NCI-H774 (cell line): ENCODE results near the gene SLC44A5.
A peak's percentile ranks its signal among the peaks of the same experiment; 100 is the strongest.
"Not testable (repeated sequence)": the region's sequence is repeated elsewhere in the genome, so short reads cannot be mapped to it uniquely, and the experiment has no call there.

Source experiments
- DNase-seq: peaks from one replicate; lab custom pipeline; 2025; lab: John Stamatoyannopoulos, UW

Gene SLC44A5

GRCh38 chr1:75366595-75366994 is 244.3 kb downstream of the SLC44A5 start:
- no peak for DNase-seq

- no peak for DNase-seq
Measured at GRCh38 chr1:75361260-75361659, 249.7 kb downstream of the SLC44A5 start.

GRCh38 chr1:75354267-75354666 is 256.6 kb downstream of the SLC44A5 start:
- DNase-seq = not testable (repeated sequence)

GRCh38 chr1:75353051-75353450 is 257.9 kb downstream of the SLC44A5 start:
- DNase-seq = no peak

GRCh38 chr1:75345538-75346292 is 265.2 kb downstream of the SLC44A5 start:
- no peak for DNase-seq

- DNase-seq = peak; percentile 76
Measured at GRCh38 chr1:75342786-75343185, 268.1 kb downstream of the SLC44A5 start.

GRCh38 chr1:75341537-75341936 is 269.4 kb downstream of the SLC44A5 start:
- DNase-seq = no peak

- DNase-seq = peak; percentile 79
Measured at GRCh38 chr1:75338616-75339483, 272.1 kb downstream of the SLC44A5 start.

GRCh38 chr1:75334876-75335389 is 276.0 kb downstream of the SLC44A5 start:
- DNase-seq = no peak

GRCh38 chr1:75330624-75331023 is 280.3 kb downstream of the SLC44A5 start:
- no peak for DNase-seq

- DNase-seq = no peak
Measured at GRCh38 chr1:75328691-75329090, 282.2 kb downstream of the SLC44A5 start.

- DNase-seq = no peak
Measured at GRCh38 chr1:75327395-75327794, 283.5 kb downstream of the SLC44A5 start.

- DNase-seq = no peak
Measured at GRCh38 chr1:75317976-75318375, 292.9 kb downstream of the SLC44A5 start.

- DNase-seq = no peak
Measured at GRCh38 chr1:75316230-75316629, 294.7 kb downstream of the SLC44A5 start.

GRCh38 chr1:75312620-75313019 is 298.3 kb downstream of the SLC44A5 start:
- no peak for DNase-seq

- no peak for DNase-seq
Measured at GRCh38 chr1:75310067-75310466, 300.8 kb downstream of the SLC44A5 start.

GRCh38 chr1:75308365-75308764 is 302.5 kb downstream of the SLC44A5 start:
- no peak for DNase-seq

- no peak for DNase-seq
Measured at GRCh38 chr1:75305061-75305460, 305.9 kb downstream of the SLC44A5 start.

- DNase-seq = no peak
Measured at GRCh38 chr1:75293270-75293669, 317.6 kb downstream of the SLC44A5 start.

- no peak for DNase-seq
Measured at GRCh38 chr1:75292013-75292412, 318.9 kb downstream of the SLC44A5 start.

- DNase-seq = no peak
Measured at GRCh38 chr1:75276385-75276784, 334.5 kb downstream of the SLC44A5 start.

GRCh38 chr1:75275631-75276030 is 335.3 kb downstream of the SLC44A5 start:
- no peak for DNase-seq

GRCh38 chr1:75274920-75275506 is 335.9 kb downstream of the SLC44A5 start:
- DNase-seq = no peak
